NCI-H345 treated with DMSO at 0.1 percent for 48 hours (cell line): ENCODE measurements around the gene ZFP3.
"Not testable (repeated sequence)": the region's sequence is repeated elsewhere in the genome, so short reads cannot be mapped to it uniquely, and the experiment has no call there.

ENCODE experiments used
- DNase-seq: peaks from one replicate; lab custom pipeline; 2025; ENCODE audit not compliant: unreplicated experiment; lab: John Stamatoyannopoulos, UW

The ZFP3 gene

DNA sequence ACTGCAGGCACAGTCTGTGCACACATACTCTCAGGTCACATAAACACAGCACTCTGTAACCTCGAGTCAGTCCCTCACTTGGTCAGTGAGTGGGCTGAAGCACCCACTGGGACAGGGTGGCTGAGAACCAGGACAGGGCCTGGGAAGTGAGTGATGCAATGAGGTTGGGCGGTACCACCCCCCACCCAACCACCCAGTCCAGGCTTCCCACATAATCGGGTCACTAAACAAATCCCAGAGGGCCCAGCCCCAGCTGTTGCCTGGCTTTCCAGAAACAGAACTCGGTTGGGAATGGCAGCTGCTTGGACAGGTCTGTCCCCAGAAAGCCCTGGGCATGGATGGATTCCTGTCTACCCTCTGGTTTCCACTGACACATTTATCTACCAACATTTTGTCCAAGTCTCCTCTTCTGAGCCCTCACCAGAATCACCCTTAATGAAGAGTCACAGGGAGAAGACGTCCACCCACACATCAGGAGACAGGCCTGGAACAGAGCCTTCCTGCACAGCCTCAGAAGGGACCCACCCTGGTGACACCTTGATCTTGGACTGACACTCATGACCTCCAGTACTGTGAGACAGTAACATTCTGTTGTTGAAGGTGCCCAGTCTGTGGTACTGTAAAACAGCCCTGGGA, 46.0 kb downstream of the ZFP3 start:
- not testable (repeated sequence) for DNase-seq

DNA sequence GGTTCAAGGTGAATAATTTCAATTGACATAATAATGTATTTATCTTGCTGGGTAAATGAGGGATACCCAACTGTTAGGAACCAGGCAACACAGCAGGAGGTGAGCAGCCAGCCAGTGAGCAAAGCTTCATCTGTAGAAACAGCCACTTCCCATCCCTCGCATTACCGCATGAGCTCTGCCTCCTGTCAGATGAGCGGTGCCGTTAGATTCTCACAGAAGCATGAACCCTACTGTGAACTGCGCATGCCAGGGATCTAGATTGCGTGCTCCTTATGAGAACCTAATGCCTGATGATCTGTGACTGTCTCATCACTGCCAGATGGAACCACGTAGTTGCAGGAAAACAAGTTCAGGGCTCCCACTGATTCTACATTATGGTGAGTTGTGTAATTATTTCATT, 46.6 kb downstream of the ZFP3 start:
- not testable (repeated sequence) for DNase-seq

DNA sequence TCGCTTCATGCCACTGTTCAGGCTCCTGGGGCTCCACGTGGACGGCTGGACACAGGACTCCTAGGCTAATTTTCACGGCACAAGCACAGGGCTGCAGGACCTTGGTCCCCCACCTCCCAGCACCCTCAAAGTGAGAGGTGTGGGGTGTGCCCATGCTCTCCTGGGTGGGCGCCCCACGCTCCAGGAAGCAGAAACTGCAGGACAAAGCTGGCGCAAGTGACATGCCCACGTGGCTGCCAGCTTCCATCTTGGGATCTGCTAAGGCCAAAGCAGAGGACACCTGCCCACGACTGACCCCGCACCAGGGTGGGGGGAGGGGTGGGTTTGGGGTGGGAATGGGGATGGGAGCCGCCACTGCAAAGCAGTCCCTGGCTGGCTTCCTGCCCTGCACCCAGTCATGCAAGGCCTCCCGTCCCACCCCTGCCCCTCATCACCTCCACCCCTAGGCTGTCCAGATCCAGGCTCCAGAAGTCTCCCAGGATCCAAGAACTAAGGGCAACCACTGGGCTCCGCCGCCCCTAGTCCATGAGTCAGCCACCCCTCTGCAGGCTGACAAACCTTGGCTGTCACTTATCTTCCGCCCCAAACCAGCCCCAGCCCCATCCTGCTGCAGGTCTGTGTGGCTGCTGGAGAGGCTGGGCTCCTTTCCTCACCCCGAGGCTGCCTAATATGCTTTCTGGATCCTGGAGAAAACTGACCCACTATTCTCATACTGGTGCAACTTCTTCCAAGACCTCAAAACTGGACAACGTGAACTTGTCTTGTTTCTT, 48.6 kb downstream of the ZFP3 start:
- DNase-seq = no peak

DNA sequence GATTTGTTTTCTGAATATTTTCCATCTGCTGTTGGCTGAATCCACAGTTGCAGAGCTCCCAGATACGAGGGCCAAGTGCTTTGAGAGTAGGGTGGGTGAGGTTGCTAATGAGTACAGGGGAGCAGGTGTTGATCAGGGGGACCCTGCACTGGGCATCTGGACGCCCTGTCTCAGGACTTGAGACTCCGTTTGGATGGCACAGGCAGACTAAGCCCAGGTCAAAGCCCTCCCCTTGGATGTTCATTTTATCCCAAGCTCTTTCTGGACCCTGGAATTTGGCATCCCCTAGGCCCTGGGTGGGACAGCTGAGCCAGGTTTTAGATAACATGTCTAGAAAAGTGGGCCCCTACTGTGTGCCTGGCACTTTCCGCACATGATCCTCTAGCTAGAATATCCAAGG, 49.6 kb downstream of the ZFP3 start:
- no peak for DNase-seq

DNA sequence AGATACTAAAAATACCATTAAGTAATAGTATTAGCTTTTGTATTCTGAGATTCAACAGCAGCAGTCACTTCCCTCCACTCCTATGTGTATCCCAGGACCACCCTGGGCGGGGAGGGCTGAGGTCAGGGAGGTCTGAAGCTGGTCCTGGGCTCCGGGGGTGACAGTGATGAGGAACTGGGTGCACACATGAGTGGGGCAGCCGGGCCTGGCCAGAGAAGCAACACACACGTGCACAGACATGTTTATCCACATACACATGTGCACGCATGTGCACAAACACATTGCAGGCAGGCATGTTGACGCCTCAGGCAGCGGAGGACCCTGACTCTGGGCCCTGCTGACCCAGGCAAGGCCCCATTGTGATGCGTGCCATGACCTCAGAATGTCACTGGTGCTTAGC, 50.1 kb downstream of the ZFP3 start:
- DNase-seq = not testable (repeated sequence)

DNA sequence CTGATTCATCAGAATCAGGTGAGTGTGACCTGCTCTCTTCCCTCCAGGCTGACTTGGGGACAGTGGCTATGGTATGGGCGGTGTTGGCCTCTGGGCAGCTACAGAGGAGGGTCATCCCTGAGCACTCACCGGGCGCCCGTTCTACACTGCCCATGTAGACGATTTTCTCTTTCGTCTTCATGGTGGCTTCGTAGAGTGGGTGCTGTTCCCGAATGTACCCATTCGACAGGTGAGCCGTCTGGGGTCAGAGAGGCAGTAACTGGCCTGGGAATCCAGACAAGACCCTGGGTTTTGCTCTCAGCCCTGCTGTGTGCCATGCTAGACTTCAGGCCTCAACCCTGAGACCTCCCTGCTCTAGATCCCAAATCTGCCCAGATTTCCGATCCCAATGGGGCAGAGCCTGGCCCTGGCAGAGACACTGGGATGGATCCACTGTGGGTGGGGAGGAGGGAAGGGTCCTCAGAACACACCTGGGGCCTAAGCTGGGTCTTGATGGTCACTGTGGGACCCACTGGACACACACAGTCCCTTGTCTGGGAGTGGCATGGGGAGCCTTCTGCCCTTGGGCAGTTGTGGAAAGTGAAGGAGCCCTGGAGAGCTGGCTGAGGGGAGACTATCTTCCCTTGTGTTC, 50.8 kb downstream of the ZFP3 start:
- DNase-seq = no peak

DNA sequence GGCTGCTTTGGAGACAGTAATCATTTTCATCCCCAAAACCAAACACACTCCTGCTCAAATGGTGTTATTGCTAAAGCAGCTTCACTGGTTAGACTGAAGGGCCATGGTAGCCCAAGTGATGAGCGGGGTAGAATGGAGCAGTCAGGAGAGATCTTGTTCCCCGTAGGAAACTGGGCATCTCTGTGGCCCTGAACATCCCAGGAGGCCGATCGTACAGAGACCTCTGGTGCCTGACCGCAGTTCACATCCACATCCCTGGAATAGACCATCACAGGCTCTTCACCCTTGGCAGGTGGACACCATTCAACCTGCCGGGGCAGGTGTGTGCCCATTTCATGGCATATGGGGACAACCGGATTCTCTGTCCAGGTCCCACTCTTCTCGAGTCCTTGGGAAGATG, 51.5 kb downstream of the ZFP3 start:
- DNase-seq = not testable (repeated sequence)

DNA sequence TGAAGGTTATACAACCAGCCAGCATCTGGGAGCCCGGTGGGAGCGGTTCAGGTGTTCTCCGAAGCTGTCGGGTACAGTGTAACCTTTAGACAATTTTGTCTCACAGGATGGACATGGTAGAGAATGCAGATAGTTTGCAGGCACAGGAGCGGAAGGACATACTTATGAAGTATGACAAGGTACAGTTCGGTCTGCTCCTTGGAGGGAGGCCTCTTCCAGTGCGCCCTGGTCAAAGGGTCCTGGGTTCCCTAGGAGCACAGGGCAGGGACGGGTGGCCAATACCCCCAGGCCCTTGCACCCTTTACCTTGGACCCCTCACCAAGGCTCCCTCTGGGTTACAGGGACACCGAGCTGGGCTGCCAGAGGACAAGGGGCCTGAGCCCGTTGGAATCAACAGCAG, 52.0 kb downstream of the ZFP3 start:
- not testable (repeated sequence) for DNase-seq

DNA sequence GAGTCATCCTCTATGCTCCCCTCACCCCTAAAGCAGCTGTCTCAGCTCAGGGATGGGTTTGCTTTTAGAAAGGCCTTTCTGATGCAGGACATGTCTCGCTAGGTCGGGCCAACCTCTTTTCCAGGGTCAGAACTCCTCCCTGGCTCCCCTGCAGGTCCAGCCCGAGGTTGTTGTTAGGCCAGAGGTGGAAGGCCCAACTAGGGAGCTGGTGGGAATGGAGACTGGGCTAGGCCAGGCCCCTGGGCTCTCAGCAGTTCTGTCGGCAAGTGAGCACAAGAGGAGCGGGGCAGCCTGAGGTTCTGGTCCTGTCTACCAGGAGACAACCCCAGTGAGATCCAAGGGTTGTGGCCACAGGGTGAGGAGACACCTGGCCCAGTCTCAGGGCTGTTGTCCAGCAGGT, 52.4 kb downstream of the ZFP3 start:
- not testable (repeated sequence) for DNase-seq

DNA sequence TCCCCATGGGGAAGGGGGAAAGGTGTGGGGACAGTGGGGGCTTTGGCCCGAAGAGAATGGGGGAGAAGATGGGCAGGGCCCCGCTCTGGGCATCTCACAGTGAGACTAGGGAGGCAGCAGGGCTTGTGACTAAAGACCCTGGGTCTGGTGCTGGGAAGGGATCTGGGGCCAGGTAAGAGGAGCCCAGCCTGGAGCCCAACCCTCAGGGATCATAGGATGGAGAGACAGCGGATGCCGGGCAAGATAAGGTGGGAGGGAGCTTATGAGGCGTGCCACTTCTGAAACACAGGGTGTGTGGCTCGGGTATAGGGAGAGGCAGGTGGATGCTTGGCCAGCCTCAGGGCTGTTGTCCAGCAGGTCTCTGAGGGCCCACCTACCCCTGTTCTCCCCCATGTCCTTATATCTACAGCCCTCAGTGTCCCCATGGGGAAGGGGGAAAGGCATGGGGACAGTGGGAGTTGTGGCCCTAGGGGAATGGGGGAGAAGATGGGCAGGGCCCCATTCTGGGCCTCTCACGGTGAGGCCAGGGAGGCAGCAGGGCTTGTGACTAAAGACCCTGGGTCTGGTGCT, 53.0 kb downstream of the ZFP3 start:
- DNase-seq = no peak

DNA sequence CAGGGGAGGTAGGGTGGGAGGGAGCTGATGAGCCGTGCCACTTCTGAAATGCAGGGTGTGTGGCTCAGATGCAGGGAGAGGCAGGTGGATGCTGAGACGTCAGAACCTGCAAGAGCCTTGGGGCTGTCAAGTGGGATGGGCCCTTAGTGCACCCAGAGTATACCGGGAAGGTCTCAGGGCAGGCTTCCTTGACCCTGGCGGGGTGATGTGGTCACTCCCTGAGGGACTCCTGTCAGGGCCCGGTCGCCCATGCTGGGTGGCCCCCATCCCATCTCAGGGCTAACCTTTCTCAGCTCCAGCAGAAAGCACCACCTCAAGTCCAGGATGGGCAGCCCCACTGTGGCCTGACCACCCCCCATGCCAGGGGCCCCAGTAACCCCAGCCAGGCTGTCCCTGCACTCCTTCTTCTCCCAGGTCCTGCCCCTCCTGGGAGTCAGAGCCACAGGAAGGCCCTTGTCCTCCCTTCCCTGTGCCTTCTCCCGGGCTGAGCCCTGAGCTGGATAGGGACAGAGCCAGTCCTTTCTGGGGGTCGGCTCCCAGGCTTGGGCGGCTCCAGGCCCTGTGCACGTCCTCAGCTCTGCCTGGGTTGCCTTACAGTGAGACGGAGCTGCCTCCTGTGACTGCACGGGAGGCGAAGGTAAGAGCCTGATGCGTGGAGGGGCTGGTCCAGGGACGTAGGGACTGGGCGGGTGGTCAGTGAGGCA, 53.7 kb downstream of the ZFP3 start:
- DNase-seq = not testable (repeated sequence)

DNA sequence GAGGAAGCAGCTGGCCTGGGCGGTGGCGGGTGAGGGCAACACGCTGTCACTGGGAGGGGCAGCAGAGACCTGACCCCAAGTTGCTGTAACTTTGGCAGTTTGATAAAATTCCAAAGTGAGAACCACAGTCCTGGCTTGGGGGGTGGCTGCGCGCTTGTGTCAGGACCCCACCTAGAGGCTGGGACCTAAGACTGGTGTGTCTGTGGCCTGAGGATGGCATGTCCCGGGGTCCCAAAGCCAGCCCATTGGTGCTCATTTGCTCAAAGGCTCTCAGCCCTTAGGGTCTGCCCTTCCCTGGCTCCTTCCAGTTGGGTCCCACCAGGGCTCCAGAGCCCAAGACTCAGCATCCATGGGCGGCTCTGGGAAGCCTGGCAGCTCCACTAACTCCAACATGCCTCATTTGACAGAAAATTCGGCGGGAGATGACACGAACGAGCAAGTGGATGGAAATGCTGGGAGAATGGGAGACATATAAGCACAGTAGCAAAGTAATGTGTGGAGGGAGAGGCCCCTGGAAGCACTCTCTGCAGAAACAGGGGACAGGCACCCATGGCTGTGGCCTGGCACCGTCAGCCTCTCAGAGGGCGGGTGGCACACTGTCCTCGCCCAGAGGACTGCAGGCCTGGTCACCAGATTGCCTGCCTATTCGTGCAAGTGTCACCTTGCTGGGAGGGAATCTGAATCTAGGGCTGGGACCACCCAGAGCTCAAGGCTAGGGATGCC, 54.4 kb downstream of the ZFP3 start:
- not testable (repeated sequence) for DNase-seq

DNA sequence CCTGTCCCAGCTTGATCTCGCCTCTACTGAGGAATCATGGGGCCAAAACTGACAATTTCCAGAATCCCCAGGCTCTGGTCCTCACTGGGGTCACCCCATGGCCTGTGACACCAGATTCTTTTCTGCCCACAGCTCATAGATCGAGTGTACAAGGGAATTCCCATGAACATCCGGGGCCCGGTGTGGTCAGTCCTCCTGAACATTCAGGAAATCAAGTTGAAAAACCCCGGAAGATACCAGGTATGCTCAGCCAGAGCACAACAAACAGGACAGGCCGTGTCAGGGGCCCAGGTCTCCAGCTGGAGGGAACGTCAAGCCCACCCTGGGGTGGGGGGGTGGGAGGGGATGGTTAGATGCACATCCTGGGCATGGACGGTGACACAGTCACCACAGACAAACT, 55.0 kb downstream of the ZFP3 start:
- no peak for DNase-seq

DNA sequence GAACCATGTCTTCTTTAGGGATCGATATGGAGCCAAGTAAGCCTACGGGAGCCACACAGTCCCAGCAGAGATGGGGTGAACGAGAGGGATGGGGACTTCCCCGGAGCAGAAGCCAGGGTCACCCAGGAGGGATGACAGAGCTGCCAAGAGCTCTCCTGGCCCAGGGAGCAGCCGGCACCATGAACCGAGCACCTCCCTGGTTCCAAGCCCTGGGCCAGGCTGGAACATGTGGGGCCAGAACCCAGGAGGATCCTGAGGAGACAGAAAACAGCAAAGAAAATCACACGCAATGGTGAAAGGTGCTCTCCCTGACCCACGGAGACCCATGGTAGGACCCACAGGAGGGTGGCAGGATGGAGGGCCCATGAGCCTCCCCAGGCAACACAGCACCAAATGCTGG, 55.7 kb downstream of the ZFP3 start:
- DNase-seq = not testable (repeated sequence)

DNA sequence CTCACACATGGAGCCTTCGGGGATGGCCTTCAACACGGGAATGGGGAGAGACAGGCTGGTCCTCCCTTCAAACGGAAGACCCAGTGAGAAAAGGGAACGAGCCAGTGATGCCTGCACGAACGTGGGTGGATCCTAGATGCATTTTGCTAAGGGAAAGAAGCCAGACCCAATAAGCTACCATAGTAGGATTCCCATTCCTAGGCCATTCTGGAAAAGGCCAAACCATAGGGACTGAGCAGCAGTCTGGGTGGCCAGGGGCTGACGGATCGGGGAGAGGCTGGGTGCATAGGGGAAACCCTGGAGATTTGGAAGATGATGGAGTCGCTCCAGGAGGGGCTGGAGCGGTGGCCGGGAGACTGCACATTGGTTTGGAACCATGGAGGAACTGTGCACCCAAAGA, 56.3 kb downstream of the ZFP3 start:
- DNase-seq = not testable (repeated sequence)

DNA sequence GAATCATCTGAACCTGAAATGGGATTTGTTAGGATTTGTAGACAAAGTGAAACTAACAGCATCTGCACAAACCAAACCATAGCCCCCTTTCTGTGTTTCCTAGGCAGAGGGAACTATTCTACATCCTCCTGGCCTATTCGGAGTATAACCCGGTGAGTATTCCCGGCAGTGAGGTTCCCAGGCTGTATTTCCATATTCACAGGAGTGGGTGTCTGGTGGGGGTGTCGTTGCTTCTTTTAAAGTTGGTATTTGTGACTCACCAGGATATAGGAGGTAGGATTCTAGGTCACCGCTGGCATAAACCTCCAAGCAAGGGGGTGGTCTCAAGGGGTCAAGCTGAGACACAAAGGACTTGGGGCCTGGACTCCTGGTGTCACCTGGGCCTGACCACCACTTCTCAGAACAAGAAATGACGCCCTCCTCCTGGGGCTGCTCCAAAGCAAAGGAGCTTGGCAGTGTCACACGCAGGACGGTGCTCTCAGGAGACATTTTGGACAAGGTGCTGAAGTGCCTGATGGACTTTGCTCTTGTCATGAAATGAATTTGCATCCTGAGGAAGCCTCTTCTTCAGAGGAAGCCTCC, 57.0 kb downstream of the ZFP3 start:
- DNase-seq = not testable (repeated sequence)

DNA sequence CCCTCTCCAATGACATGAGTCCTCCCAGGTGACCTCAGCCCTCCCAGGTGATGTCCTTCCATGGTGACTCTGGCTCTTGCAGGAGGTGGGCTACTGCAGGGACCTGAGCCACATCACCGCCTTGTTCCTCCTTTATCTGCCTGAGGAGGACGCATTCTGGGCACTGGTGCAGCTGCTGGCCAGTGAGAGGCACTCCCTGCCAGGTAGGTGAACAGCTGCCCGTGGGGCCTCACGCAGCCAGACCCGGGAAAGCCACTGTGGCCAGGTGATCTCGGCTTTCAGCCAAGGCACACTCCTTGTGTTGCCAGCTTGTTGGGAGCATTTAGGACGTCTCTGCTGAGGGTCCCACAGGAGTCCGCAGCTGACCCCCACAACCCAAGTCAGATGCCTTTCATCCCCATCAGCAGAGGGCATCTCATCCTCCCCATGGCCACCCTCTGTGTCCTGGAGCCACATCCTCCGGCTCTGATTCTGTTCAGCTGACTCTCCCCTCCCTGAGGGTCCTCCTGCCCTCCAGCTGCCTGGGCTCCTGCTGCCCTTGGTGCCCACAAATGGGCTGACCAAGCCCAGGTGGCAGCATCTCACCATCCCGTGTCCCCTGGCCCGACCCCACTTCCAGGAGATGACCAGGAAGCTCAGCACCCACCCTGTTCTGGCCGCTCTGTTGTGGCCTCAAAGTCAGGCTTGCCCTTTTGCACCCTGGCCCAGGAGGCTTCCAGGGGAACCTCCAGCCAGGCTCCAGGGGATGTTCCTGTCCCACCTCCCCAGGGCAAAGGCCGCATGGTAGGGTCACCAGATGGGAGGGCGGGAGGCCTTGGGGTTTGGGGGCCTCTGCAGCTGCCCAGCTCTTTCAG, 57.7 kb downstream of the ZFP3 start:
- DNase-seq = no peak

DNA sequence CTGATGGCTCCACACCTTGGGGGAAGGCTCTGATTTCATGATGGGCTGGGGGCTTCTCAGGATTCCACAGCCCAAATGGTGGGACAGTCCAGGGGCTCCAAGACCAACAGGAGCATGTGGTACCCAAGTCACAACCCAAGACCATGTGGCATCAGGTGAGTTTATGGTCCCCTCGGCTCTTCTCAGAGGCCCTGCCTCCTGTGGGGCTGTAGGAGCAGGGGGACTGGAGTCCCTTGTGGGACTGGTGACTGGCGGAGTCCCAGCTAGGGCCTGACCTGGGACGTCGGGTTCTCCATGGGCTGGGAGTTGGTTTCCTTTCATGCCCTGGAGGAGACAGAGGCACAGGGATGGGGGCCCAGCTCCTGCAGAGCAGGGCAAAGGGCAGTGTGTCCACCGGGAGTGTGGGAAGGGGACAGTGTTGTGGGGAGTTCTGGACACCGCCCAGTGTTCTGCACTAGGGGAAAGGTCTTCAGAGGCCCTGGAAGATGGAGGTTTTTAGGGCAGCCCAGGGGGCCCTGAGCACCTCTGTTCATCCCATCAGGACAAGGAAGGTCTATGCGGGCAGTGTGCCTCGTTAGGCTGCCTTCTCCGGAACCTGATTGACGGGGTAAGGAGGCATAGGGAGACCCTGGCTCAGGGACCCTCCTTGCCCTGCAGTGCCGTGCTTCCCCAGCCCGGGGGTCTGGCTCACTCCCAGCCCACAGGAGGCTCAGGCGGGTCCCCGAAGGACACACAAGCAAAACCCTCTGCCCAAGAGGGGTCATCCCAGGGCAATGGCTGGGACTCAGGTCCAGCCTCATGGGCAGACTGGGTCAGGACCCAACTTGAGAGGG, 58.5 kb downstream of the ZFP3 start:
- DNase-seq = not testable (repeated sequence)
